ENCODE data around the gene ITPR2.
"Not testable (repeated sequence)": the region's sequence is repeated elsewhere in the genome, so short reads cannot be mapped to it uniquely, and the experiment has no call there.

Gene ITPR2

GRCh38 chr12:26848156-26848825 lies 15.3 kb upstream of the ITPR2 start:
- no peak for DNase-seq

GRCh38 chr12:26847431-26847830 lies 14.4 kb upstream of the ITPR2 start:
- no peak for DNase-seq

- DNase-seq, result no peak
Measured at GRCh38 chr12:26846416-26846815, 13.4 kb upstream of the ITPR2 start.

- DNase-seq, result peak; percentile 92
Measured at GRCh38 chr12:26845984-26846383, 13.0 kb upstream of the ITPR2 start.

GRCh38 chr12:26845057-26845666 lies 12.2 kb upstream of the ITPR2 start:
- DNase-seq, result no peak

GRCh38 chr12:26843311-26843710 lies 10.3 kb upstream of the ITPR2 start:
- DNase-seq, result no peak

- DNase-seq, result no peak
Measured at GRCh38 chr12:26841085-26841484, 8.1 kb upstream of the ITPR2 start.

GRCh38 chr12:26839512-26839911 lies 6.5 kb upstream of the ITPR2 start:
- DNase-seq, result no peak

- no peak for DNase-seq
Measured at GRCh38 chr12:26838888-26839416, 6.0 kb upstream of the ITPR2 start.

GRCh38 chr12:26836201-26836600 lies 3.2 kb upstream of the ITPR2 start:
- no peak for DNase-seq

- DNase-seq, result not testable (repeated sequence)
Measured at GRCh38 chr12:26834503-26835060, 1.6 kb upstream of the ITPR2 start.

GRCh38 chr12:26833743-26834490 lies 923 bp upstream of the ITPR2 start:
- no peak for DNase-seq

GRCh38 chr12:26831951-26832821 lies 808 bp downstream of the ITPR2 start:
- peak; percentile 34 for DNase-seq

- DNase-seq, result no peak
Measured at GRCh38 chr12:26830783-26831551, 2.0 kb downstream of the ITPR2 start.

GRCh38 chr12:26830363-26830762 lies 2.6 kb downstream of the ITPR2 start:
- DNase-seq, result no peak

- no peak for DNase-seq
Measured at GRCh38 chr12:26828280-26829073, 4.5 kb downstream of the ITPR2 start.

- DNase-seq, result no peak
Measured at GRCh38 chr12:26826437-26826836, 6.6 kb downstream of the ITPR2 start.

GRCh38 chr12:26825459-26826016 lies 7.5 kb downstream of the ITPR2 start:
- no peak for DNase-seq

GRCh38 chr12:26823390-26823789 lies 9.6 kb downstream of the ITPR2 start:
- DNase-seq, result no peak

GRCh38 chr12:26822026-26822425 lies 11.0 kb downstream of the ITPR2 start:
- DNase-seq, result no peak

Data from GF-D8 (cell line).